Measurements from ENCODE around the gene TFEB.

TFEB gene

DNA sequence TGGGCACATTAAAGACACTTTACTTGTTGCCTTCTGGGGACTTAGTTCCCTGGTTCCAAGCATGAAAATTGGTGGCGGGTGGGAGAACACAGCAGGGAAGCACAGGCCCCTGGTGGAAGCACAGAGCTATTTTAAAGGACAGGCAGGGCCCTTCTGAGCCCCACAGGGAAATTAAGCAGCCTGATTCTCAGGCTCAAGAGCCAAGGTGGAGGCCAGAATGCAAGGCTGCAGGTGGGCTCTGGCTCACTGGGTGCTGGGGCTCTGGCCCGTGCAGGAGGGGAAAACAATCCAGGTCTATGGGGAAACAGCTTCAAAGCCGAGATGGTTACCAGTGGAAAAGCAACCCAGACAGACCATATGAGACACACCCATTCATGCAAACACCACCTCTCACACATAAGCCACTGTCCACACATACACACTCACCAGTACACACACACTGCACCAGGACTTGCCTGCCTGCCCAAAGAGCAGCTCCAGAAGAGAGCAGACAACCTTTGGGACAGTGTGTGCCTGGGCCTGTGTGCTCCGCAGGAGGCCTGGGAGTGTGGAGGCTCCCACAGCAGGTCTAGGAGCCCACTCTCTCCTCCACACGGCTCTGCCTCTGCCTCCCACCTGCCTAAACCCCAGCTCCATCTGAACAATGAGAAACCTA lies 30.6 kb downstream of the TFEB start:
- DNase-seq = no peak

DNA sequence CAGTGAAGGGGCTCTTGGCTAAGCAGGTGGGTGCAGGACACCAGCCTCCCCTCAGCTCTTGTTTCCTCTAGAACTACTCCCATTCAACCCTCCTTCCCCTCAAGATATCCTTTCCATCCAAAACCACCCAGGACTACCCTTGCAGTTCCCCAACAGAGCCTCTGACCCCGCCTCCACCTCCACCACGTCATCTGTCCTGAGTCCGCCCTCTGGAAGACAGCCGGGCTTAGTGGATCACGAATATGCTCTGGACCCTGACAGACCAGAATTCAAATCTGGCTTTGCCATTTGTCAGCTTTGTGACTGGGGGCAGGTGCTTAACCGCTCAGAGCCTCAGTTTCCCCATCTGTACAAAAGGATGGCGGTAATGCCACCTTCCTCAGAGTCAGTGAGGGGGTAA lies 31.4 kb downstream of the TFEB start:
- no peak for DNase-seq

DNA sequence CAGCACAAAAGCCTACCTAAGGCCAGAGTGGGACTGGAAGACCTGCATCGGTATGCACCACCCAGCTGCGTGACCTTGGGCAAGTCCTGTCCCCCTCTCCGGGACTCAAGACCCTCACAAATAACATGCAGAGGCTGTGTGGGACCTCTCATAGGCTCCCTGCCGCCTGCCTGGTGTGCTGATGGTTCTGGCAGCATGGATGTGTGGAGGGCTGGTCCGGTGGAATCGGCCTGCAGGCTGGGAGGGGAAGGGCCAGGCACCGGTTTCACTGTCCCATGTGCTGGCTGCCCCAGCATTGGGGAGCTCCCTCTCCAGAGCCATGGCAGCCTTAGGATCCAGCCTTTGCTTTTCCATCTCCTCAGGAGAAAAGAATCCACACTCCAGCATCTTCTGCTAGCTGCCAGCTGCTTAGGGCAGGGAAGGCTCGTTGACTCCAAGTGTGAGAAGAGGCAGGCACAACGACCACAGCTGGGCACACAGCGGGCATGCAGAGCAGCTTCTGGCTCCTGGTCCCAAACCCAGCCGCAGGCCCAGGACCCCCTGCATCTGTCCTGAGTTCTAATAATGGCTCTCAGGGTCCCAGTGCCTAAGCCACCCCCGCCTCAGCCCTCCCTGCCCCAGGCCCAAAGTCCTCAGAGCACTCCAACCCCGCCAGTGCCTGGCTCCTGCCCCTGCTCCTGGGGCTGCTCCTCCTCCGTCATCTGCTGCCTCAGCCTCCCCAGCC lies 32.5 kb downstream of the TFEB start:
- no peak for DNase-seq

DNA sequence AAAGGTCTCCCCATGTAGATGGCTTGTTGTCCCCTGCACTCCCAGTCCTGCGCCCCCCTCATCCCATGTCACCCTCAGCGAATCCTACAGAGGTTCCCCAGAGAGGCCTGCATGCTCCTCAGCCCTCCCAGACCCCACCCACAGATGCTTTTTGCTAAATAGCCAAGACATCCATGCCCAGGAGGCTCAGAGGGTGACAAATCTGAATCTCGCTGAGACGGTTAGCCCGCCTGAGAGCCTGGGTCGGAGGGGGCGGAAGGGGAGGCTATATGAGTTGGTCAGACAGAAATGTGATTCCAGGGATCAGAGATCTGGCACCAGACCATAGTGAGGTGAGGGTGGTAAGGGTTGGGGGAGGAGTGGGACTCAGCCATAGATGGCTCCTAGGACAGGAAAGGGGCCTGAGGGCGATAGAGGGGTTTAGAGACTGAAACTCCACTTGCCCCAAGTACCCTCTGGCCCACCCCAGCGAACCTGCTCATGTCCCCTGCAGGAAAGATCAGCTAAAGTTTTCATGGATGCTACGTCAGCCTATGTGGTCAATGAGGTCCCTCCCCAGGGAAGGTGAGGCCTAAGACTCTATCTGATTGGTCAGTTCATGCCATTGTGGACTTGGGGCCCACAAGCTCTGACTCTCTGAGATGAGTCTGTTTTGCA lies 33.2 kb downstream of the TFEB start:
- DNase-seq = no peak

DNA sequence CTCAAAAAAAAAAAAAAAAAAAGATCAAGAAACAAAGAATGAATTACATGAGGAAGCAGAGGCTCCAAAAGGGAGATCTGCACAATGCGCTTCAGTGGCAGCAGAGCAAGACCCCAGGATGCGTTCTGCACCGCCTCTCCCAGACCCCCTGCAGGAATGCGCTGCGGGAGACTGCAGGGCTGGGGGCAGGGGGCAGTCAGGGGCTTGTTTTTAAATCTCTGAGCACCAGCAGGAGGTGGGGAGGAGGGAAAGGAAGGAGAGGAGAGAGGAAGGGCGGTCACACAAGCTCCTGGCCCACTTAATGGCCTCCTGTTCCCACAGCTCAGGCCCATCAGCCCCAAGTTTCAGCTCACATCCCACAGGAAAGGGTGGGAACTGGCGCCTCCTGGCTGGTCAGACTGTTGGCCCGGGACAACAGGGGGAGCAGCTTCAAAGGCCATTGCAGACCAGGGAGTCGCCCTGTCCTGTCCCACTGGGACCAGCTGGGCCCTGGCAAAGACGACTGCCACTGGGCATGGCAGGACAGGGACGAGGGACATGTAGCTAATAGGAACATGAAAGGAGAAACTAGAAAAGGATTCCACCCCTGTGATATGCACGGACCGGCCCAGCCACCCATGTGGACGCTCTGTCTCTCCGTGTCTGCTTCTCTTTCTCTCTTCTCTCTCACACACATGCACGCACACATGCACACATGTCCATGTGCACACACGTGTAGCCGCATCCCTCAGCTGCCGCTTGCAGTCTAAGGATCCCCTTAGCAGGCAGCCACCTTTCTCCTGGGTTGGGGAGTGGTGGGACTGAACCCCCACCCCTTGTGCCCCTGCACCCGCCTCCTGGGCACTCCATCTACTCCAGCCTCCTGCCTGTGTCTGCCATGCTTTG lies 34.7 kb downstream of the TFEB start:
- no peak for DNase-seq

- no peak for DNase-seq
Measured at GRCh38 chr6:41699063-41699462, 36.3 kb downstream of the TFEB start.

- no peak for DNase-seq
Measured at GRCh38 chr6:41697861-41698781, 37.3 kb downstream of the TFEB start.

DNA sequence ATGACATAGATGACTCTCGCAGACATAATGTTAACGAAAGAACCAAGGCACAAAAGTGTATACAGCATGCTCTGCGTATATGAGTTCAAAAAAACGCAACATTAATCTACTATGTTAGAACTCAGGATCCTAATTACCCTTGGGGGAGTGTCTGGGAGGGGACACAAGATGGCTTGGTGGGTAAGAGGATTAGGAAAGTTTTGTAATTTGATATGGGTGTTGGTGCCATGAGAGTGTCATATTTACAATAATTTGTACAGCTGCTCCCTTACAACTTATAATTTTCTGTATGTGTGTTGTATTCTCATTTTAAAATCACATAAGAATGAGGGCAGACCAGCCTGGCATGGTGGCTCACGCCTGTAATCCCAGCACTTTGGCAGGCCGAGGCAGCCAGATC lies 38.6 kb downstream of the TFEB start:
- no peak for DNase-seq

DNA sequence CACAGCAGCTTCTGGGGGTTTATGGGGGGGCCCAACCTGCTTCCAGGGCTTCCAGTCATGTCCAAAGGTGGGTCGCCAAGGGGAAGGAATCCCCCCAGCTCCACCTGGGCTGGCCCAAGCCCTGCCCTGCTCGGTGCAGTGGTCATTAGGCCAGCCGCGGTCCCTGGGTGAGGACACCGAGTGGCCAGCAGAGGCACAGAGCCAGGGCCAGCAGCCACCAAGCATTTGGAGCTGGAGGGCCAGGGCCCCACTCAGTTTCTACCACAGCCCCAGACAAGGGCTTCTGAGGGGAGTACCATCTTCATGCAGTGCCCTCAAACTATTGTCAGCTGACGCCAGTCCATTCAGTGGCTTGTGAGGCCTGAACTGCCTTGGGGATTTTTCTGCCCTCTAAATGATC lies 39.6 kb downstream of the TFEB start:
- DNase-seq = no peak

GRCh38 chr6:41694815-41695526 lies 40.4 kb downstream of the TFEB start:
- DNase-seq = no peak

DNA sequence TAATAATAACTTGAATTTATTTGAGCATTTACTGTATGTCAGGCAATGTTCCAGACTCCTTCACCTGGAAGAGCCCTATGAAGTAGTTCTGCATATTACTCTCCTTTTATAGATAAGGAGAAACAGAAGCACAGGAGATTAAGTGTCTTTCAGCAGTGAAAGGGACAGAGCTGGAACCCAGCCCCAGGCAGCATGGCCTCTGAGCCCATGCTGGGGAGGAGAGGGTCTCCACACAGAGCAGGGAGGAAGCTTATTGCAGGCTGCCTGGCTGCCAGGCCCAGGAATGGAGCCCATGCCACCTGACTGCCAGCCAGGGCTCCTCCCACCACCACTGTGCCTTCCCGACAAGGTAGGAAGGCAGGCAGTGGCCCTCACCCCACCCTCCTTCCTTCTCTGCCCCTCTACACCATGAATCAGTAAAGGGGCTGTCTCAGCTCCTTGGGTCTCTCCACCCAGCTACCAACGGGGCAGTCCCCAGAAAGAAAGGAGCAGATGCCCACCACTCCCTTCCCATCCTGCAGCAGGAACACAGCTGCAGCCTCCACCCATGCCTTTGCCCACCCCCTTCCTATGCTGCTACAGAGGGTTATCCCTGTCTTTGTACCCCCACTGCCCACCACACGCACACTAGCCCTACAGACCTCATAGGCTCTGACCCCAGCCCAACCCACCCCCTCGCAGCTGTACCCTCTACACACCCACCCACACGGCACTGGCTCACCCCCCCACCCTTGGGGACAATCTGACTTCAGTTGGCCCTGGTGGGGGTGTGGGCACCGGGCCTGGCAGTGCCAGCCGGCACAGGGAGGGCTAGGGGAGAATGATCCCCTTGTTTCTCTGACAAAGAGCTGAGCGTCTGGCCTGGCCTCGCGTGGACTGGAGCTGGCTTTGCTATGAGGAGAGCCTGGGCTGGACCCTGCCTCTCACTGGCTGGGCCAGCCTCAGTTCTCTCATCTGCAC lies 41.8 kb downstream of the TFEB start:
- no peak for DNase-seq

- no peak for DNase-seq
Measured at GRCh38 chr6:41692730-41693129, 42.7 kb downstream of the TFEB start.

- DNase-seq = no peak
Measured at GRCh38 chr6:41692080-41692675, 43.2 kb downstream of the TFEB start.

DNA sequence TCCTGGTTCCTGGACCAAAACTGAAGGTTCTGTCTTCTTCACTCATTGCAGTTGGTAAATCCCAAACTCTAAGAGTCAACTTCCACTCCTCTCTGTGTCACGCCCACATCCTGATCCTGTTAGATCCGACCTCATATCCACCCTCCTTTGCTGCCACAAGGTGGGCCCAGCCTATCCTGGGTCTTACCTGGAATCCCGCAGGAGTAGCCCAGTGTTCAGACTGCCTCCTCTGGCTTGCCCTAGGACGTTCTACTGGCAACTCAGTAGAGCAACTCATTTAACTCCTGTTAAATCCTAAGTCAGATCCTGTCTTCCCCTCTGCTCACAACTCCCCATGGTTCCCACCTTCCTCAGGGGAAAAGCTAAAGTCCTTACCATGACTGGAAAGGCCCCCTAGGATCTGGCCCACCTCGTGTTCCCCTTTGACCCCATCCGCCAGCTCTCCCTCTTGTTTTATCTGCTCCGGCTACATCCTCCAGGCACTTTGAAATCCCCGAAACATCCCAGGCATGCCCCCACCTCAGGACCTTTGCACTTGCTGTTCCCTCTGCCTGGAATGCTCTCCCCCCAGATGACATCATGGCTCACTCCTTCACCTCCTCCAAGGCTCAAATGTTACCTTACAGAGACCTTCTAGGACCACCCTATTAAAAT lies 43.9 kb downstream of the TFEB start:
- DNase-seq = no peak

DNA sequence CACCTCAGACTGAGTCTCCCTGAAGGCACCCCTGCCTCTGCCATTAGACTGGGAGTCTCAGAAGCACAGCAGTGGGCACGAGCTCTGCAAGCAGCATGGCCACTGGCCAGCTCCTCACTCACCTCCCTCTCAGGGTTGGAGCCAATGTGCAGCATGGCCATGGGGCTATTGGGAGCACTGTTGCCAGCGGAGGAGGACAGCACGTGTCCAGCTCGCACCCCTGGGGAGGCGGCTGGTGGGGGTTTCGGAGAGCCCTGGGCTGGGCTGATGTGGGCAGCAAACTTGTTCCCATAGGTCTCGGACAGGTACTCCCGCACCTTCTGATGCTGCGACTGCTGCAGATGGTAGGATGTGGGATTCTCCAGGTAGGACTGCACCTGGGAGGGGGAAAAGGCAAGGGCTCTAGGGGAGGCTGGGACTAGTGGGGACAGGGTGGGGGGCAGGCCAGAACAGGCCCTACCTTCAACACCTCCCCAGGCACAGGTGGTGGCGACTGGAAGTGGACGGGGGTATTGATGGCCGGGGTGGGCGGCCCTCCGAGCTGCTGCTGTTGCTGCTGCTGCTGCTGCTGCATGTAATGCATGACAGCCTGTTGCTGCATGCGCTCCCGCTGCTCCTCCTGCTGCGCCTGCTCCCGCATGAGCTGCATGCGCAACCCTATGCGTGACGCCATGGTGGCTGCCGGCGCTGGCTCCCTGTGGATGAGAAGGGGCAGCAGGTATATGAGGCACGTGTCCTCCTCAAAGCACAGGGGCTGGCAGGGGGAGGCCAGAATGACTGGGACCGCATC lies 44.7 kb downstream of the TFEB start:
- DNase-seq = no peak

DNA sequence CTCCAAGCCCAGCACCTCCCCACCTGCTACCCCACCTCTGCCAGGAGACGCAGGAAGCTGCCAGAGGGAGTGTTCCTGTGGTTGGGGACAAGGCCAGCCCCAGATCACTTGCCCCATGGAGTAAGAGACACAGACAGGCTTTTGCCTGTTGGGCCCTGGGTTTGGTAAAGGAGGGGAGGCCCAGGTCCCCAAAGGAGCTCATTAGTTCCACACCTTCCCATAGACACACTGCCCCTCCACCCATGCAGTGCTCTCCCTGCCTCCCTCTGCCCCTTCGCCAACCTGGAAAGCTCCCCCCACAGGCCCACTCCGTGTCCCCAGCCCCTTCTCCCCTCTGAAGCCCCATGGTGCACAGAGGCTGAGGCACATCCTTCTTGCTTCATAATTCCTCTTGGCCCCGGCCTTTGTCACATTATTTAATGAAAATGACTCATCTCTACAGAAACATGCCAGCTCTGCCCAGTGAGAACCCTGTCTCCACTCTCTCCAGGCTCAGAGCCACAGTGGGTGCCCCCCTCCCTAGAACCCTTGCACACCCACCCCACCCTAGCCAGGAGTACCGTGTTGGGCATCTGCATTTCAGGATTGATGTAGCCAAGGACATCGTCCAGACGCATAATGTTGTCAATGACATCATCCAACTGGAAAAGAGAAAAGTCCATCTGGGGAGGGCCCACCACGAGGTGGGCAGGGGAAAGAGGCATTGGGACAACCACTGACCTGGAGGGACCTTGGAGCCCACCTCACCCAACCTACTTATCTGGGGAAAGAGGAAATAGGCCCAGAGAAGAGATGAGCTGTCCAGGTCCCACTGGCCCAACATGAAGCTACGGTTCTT lies 46.0 kb downstream of the TFEB start:
- no peak for DNase-seq

- DNase-seq = no peak
Measured at GRCh38 chr6:41688256-41688965, 47.0 kb downstream of the TFEB start.
